ENCODE measurements around the gene EFHD2.

DNA sequence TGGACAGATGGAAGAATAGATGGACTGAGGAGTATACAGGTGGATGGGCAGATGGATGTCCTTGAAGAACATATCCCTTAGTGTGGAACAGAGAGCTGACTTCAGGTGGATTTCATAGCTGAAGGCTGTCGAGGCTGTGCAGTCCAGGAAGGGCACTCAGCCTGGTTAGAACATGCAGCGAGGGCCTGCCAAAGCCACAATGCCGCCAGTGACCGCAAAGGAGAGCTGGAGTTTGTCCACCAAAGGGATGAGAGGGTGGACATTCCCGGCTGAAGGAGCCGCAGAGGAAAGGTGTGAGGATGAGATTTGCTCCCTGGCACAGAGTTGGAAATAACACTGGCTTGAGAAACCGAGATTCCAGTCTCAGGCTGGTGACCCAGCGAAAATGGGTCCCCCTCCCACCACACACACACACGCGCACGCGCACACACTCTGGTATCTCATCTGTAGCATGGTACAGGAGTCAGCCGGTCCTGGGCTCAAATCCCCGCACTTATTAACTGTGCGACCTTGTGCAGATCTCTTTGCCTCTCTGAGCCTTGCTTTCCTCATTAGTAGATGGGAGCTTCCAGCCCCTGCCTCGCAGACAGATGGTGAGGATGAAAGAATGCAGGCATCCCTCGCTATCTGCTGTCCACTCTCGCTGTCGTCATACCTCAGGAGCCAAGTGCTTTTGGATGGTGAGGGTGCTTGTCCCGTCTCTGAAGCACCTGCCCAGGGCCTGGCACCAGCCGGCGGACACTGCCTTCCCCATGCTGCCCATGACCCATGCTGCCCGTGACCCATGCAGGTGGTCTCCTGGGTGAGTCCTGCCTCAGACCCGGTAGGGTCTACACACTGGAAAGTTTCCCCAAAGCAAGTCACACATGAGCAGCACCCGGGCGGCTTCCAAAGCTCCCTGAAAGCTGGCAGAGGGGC, 26.8 kb upstream of the EFHD2 start:
- TF ChIP-seq POLR2A (IDR thresholded peaks at IDR 0.05) (no peak), CTCF (IDR thresholded peaks at IDR 0.05) (no peak)

Data from body of pancreas (tissue), 4 donors.